Activated T-helper 1 cell treated with anti-CD3 and anti-CD28 coated beads, Interleukin-2, amount 50 U/mL, for 16 hours (primary cell): ENCODE measurements around the gene CCDC190.
"Not testable (repeated sequence)": the region's sequence is repeated elsewhere in the genome, so short reads cannot be mapped to it uniquely, and the experiment has no call there.

Experiments
- DNase-seq, 2 donors: peaks; one replicate each; pipeline ENCODE4 v3.0.0-alpha.2; 2020; ENCODE audit warnings: low read depth in 1 of 2, low spot score in 1 of 2

The CCDC190 gene

GRCh38 chr1:162878000-162878596, 17.1 kb upstream of the CCDC190 start:
- DNase-seq, result no peak

- no peak for DNase-seq
Measured at GRCh38 chr1:162877412-162877811, 16.4 kb upstream of the CCDC190 start.

- DNase-seq, result no peak
Measured at GRCh38 chr1:162876751-162877150, 15.8 kb upstream of the CCDC190 start.

- no peak for DNase-seq
Measured at GRCh38 chr1:162873671-162874666, 13.0 kb upstream of the CCDC190 start.

DNA sequence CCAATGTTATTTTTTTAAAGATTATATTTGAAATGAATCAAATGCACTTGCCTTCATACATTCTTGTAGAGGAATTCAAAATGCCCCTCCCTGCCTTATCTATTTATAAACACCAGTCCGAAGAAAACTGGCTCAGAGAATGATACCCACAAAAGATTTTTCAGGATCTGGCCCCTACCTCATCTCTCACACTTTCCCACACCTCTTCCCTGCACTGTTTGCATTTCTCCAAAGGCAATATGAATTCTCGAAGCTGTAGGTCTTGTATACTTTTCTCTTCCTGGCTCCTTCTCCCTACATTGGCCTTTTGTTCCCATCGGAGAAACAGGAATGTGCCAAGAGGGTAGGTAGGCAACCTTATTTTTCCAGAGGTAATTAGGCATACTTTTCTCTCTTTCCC, 12.0 kb upstream of the CCDC190 start:
- DNase-seq, result no peak

- not testable (repeated sequence) for DNase-seq
Measured at GRCh38 chr1:162871417-162871816, 10.4 kb upstream of the CCDC190 start.

GRCh38 chr1:162868972-162869371, 8.0 kb upstream of the CCDC190 start:
- no peak for DNase-seq

DNA sequence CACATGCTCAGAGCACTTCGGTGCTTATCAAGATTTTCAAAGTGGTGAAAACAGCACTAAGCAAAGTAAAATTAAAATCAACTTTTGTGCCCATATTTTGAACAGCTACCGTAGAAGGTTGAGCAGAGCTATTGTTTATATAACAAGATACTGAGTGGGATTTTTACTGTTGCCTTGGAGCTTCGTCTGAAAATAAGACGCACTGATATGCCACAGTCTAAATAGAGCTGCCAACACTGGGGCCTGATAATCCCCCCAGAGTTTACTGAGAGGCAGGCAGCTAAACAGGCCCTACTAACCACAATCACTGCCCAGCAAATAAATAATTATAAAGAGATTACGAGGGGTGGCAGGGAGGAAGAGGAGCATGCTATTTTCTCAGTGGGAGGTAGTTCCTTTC, 650 bp upstream of the CCDC190 start:
- DNase-seq, result no peak

DNA sequence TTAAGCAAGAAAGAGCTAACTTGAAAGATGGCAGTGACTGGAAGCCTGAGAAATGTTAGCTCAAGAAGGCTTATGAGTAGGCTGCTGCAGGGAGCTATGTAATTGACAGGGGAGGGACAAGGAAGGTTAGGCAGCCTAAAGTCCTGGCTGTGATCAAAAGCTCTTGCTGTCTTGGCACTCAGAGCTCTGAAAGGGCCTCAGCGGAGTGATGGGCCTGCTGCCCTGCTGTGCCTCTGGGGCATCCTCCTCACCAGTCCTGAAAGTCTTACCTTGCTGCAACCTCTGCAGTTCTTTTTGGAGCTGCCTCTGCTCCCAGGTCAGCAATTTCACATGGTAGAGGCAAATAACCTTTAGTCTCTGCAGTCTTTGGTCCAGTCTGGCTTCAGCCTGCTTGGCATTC, 1.8 kb downstream of the CCDC190 start:
- no peak for DNase-seq

- no peak for DNase-seq
Measured at GRCh38 chr1:162857850-162858249, 3.1 kb downstream of the CCDC190 start.

DNA sequence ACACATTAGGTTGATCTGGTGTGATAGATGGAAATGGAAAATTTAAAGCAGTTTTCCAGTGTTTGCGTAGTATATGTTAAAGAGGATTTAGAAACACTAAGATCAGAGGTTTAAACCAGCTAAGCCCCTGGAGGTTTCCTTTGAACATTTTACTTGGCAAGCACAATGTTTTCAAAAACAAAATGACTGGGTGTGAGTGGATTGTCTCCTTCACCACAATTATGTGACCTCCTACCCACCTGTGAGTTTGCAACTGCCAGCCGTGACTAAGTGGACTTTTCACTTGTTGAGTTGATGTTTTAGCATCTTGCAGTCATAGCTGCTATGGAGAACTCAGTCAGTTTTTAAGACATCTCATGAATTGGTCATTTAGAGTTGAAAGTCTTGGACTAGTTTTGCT, 4.7 kb downstream of the CCDC190 start:
- no peak for DNase-seq

DNA sequence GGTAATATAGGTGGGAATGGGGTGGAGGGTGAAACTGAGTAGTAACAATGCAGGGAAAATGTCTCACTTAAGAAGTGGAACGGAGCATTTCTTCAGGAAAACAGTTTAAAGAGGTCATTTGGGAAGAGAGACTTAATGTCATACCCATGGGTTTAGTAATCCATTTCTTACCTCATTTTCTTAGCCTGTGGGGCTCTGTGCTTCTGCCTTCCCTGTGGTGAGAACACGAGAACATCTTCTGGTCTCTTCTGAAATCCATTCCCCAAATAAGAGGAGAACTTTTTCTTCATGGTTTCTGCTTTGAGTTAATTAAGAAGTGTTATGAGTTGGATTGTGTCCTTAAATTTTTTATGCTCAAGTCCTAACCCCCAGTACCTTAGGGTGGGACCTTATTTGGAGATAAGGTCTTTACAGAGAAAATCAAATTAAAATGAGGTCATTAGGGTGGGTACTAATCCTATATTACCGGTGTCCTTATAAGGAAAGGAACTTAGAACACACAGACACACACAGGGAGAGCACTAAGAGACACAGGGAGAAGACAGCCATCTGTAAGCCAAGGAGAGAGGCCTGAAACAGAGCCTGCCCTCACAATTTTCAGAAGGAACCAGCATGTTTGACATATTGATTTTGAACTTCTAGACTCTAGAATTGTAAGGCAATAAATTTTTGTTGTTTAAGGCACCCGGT, 5.4 kb downstream of the CCDC190 start:
- no peak for DNase-seq

- no peak for DNase-seq
Measured at GRCh38 chr1:162854245-162854882, 6.6 kb downstream of the CCDC190 start.

DNA sequence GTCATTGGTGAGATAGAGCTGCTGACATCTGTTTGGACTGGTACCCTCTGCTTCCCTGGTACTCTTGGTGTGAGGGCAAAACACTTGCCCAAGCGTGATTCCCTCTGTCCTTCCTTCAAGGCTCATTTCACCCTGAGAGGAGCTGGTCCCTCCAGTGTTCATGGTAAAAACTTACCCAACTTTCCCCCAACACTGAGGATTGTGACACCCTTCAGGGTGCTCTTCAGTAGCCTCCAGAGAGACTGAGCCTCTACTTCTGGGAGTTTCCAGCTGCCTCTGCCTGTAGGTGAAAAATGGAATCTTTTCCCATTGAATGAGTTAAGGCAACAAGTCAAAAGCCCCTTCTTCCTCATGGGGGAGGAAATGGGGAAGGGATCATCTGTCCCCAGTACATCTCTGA, 9.6 kb downstream of the CCDC190 start:
- DNase-seq, result no peak

- no peak for DNase-seq
Measured at GRCh38 chr1:162849711-162850110, 11.3 kb downstream of the CCDC190 start.

GRCh38 chr1:162847839-162848453, 13.0 kb downstream of the CCDC190 start:
- peak; percentile 54 to 77 for DNase-seq

DNA sequence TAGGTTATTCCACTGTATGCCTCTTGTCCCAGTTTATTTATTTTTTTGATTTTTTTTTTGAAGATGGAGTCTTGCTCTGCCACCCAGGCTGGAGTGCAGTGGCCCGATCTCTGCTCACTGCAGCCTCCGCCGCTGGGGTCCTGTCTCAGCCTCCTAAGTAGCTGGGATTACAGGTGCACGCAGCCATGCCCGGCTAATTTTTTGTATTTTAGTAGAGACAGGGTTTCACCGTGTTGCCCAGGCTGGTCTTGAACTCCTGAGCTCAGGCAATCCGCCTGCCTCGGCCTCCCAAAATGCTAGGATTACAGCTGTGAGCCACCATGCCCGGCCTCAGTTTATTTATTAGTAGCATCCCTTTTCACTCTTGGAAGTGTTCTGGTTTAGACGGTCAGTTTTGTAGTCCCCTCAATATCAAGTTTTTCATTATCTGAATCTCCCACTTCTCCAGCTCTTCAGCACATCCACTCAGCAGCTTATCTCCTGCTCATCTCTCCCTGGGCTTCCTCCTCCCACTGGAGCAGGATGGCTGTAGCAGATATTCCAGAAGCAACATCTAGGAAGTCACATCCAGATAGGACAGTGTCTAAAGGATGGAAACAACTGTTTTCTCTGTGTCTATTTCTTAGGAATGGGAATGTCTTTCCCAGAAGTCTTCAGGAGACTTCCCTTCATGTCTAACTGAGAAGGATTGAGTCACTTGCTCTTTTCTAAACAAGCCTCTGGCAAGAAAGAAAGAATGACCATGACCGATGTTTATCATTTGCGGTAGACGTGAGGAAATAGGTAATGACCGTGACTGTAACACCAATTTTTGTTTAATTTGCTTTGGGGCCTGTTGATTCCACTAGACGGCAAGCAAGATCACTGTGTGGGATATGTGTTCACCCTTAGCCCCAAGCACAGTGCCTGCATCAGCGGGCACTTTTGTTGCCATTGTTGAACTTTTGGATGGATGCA, 14.4 kb downstream of the CCDC190 start:
- DNase-seq, result no peak

GRCh38 chr1:162844153-162844552, 16.8 kb downstream of the CCDC190 start:
- no peak for DNase-seq

- no peak for DNase-seq
Measured at GRCh38 chr1:162840250-162840839, 20.6 kb downstream of the CCDC190 start.
